SK-N-MC (cell line): ENCODE data around the gene TRIM7.
"Not testable (repeated sequence)": the region's sequence is repeated elsewhere in the genome, so short reads cannot be mapped to it uniquely, and the experiment has no call there.

ENCODE experiments used
- EZH2 ChIP-seq: fragments of 200-600 bp; sonication (generic); IDR thresholded peaks from one replicate; pipeline ENCODE4 v1.6.1; 2017; ENCODE audit warnings: antibody characterized with exemption
- POLR2AphosphoS5 ChIP-seq: IDR thresholded peaks from 2 replicates; pipeline ENCODE4 v1.6.1; 2012; ENCODE audit warnings: mild to moderate bottlenecking, low read depth, low read length, borderline replicate concordance

- not testable (repeated sequence) for TF ChIP-seq EZH2, POLR2AphosphoS5
Observed at GRCh38 chr5:181177559-181177958, 27.4 kb downstream of the TRIM7 start.
